Colonic mucosa (tissue), 4 donors: Measurements from ENCODE around the gene DAG1. TPM values are rescaled to one million over a fixed set of nuclear protein-coding genes. Genes with fewer than 3 reads are reported as not detected.

Experiments used
- DNase-seq: peaks from one replicate; pipeline ENCODE4 v3.0.0-alpha.2; 2020
- H3K27ac ChIP-seq: fragments of 200-600 bp; one replicate; pipeline ENCODE4 v1.8.0; 2021
- H3K27me3 ChIP-seq: fragments of 200-600 bp; one replicate; pipeline ENCODE4 v1.8.0; 2021
- H3K36me3 ChIP-seq: fragments of 200-600 bp; one replicate; pipeline ENCODE4 v1.8.0; 2021
- H3K4me1 ChIP-seq: fragments of 200-600 bp; one replicate; pipeline ENCODE4 v1.8.0; 2021; ENCODE audit warnings: mild to moderate bottlenecking
- H3K4me3 ChIP-seq: fragments of 200-600 bp; one replicate; pipeline ENCODE4 v1.8.0; 2021
- H3K9ac ChIP-seq, 2 donors: one replicate each; pipeline ENCODE4 v1.7.0; 2013; ENCODE audit warnings: control low read depth in 2 of 2, low read depth in 2 of 2, low read length in 2 of 2
- H3K9me3 ChIP-seq: fragments of 200-600 bp; one replicate; pipeline ENCODE4 v1.8.0; 2021
- intact Hi-C: fragments of 100-400 bp; cut with DNase I; formaldehyde crosslinking; loops from one replicate; pipeline ENCODE4 v1.14.1; 2022
- total RNA-seq, 2 donors: library from RNA; stranded (reverse); fragmentation: NEBNext Ultra II Directional in 1 of 2; extraction: Animal tissue kit (Norgen Biotek cat#: 25700) in 1 of 2; gene quantifications; one replicate each; pipeline ENCODE4 v1.2.1, GENCODE V29; 2021
- TF ChIP-seq, protein P1 (sequence below): fragments of 200-600 bp; IDR thresholded peaks from one replicate; pipeline ENCODE4 v1.8.0; 2022; ENCODE audit warnings: antibody characterized with exemption, mild to moderate bottlenecking
- donor health status: healthy.
- donor health status: DM: no; HTN: no; CAD: no.
- donor health status: DM: no; HTN: no; CAD: no.

Gene DAG1
- total RNA-seq, 2 donors from 2014 or later: 81.7 to 107 TPM

DNA sequence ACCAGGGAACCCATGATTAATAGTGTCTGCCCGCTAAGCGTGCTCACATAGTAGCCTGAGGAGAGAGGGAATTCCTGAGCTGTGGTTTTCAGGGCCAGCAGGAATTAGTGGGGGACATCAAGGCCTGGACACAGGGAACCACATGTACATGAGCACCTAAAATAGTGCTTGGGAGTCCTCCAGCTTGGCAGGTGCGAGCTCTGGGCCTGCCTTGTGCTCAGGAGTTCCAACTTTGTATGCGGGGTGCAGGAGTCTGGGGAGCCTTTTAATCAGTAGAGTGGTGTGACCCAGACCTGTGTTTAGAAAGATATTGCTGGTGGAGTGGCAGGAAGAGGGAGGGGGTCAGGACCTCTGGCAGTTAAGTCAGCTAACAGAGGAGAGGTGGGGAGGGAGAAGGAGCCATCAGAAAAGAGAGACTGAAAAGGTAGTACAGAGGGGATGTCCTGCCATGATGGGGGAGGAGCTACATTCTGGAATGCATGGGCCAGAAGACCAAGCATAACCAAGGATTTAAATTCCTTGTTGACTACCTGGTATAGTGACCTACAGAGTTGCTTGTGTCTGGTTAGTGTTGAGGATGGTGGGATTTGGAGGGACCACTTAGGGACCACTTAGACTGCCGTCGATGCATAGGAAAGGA is 1.9 kb downstream of the DAG1 start:
- no peaks in the 10 kb centered on the region for H3K36me3 ChIP-seq
- TF ChIP-seq, protein P1, sequence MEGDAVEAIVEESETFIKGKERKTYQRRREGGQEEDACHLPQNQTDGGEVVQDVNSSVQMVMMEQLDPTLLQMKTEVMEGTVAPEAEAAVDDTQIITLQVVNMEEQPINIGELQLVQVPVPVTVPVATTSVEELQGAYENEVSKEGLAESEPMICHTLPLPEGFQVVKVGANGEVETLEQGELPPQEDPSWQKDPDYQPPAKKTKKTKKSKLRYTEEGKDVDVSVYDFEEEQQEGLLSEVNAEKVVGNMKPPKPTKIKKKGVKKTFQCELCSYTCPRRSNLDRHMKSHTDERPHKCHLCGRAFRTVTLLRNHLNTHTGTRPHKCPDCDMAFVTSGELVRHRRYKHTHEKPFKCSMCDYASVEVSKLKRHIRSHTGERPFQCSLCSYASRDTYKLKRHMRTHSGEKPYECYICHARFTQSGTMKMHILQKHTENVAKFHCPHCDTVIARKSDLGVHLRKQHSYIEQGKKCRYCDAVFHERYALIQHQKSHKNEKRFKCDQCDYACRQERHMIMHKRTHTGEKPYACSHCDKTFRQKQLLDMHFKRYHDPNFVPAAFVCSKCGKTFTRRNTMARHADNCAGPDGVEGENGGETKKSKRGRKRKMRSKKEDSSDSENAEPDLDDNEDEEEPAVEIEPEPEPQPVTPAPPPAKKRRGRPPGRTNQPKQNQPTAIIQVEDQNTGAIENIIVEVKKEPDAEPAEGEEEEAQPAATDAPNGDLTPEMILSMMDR: no peak
- no peak overlapping the region for H3K4me3 ChIP-seq
- H3K27ac ChIP-seq: no peak overlapping the region
- intact Hi-C loops: no loop called here
- no peaks in the 10 kb centered on the region for H3K9me3 ChIP-seq
- peaks cover 18% of the 10 kb centered on the region for H3K4me1 ChIP-seq
- no peak for DNase-seq
- H3K27me3 ChIP-seq: no peaks in the 10 kb centered on the region
- peak overlapping the region in 1 of 2 donors; percentile 95 for H3K9ac ChIP-seq

DNA sequence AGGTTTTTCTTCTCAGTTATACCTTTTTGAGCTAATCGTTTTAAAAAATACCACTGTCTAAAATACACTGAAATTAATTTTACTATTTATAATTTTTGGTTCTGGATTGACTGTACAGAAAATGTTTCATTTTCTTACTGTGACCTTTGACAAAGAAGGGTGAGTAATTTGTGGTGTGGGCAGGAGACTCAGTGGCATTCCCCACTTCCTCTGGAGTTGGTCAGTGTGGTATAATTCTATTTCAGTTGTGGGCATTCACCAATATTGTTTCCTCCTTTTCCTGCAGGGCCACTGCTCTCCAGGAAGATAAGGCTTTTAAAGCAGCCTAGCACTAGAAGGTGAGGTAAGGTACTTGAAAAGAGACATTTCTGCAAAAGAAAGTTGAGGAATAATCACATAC is 6.5 kb downstream of the DAG1 start:
- H3K9ac ChIP-seq: no peak overlapping the region
- DNase-seq: no peak
- H3K27me3 ChIP-seq: no peaks in the 10 kb centered on the region
- intact Hi-C loops: no loop called here
- no peak overlapping the region for H3K4me3 ChIP-seq
- TF ChIP-seq, protein P1: no peak
- H3K9me3 ChIP-seq: no peaks in the 10 kb centered on the region
- H3K4me1 ChIP-seq: peaks cover 6% of the 10 kb centered on the region
- no peaks in the 10 kb centered on the region for H3K36me3 ChIP-seq
- no peak overlapping the region for H3K27ac ChIP-seq

DNA sequence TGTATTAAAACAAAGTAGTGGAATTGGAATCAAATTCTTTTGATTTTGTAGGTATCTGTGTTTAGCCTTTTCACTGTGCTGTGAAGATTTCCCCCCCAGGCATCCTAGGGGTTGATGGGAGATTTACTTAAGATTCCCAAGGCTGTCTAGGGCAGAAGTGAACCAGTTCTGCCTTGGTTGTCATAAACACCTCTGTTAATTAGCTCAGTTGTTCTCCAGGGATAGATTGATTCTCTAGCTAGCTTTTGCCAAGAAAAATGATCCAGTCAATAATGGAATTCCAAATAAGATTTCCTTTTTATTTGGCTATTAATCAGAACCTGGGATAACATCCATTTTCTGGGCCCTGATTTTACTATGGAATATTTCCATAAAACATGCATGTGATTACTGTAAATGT is 12.7 kb downstream of the DAG1 start:
- no peak overlapping the region for H3K9ac ChIP-seq
- no peaks in the 10 kb centered on the region for H3K4me1 ChIP-seq
- TF ChIP-seq, protein P1: no peak
- H3K36me3 ChIP-seq: no peaks in the 10 kb centered on the region
- no peaks in the 10 kb centered on the region for H3K9me3 ChIP-seq
- no peaks in the 10 kb centered on the region for H3K27me3 ChIP-seq
- intact Hi-C loops: no loop called here
- DNase-seq: no peak
- H3K27ac ChIP-seq: no peak overlapping the region
- no peak overlapping the region for H3K4me3 ChIP-seq

DNA sequence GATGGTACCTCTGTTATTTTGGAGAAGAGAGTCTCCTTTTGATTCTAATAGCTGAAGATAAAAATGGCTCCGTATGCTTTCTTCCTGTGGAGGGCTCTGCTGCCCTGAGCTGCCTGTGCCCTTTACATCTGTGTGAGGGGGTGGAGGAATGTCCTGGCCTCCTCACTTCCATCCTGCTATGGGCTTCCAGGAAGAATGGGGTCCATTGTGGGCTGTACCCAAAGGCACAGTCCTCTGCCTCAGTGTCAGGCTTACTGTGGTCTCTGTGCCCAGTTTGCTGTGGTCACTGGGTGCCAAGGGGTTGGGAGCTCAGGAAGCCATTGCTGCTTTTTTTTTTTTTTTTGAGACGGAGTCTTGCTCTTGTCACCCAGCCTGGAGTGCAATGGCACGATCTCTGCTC is 14.4 kb downstream of the DAG1 start:
- intact Hi-C loops: no loop called here
- Histone ChIP-seq H3K27ac (no peak overlapping the region), H3K9me3 (no peaks in the 10 kb centered on the region), H3K36me3 (no peaks in the 10 kb centered on the region), H3K4me3 (no peak overlapping the region), H3K27me3 (no peaks in the 10 kb centered on the region), H3K9ac (no peak overlapping the region), H3K4me1 (no peaks in the 10 kb centered on the region)
- TF ChIP-seq, protein P1: no peak
- no peak for DNase-seq

DNA sequence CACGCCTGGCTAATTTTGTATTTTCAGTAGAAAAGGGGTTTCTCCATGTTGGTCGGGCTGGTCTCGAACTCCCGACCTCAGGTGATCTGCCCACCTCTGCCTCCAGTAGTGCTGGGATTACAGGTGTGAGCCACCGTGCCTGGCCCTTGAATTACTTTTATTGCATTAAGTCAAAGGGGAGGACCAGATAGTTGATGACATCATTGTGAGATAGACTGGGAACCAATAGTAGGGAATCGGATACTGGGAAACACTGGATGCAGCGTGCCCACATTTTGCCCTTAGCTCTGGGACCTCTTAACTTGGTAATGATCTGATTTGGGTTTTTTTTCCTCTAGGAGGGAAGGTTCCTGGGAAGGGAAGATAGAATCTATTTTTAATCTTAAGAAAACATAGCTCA is 19.2 kb downstream of the DAG1 start:
- TF ChIP-seq, protein P1: no peak
- H3K4me1 ChIP-seq: no peaks in the 10 kb centered on the region
- intact Hi-C loops: no loop called here
- no peaks in the 10 kb centered on the region for H3K27me3 ChIP-seq
- no peak for DNase-seq
- H3K36me3 ChIP-seq: no peaks in the 10 kb centered on the region
- no peak overlapping the region for H3K27ac ChIP-seq
- no peak overlapping the region for H3K9ac ChIP-seq
- H3K9me3 ChIP-seq: no peaks in the 10 kb centered on the region
- no peak overlapping the region for H3K4me3 ChIP-seq
